ENCODE results near the gene C4A.
"Not testable (repeated sequence)": the region's sequence is repeated elsewhere in the genome, so short reads cannot be mapped to it uniquely, and the experiment has no call there.

The C4A gene

DNA sequence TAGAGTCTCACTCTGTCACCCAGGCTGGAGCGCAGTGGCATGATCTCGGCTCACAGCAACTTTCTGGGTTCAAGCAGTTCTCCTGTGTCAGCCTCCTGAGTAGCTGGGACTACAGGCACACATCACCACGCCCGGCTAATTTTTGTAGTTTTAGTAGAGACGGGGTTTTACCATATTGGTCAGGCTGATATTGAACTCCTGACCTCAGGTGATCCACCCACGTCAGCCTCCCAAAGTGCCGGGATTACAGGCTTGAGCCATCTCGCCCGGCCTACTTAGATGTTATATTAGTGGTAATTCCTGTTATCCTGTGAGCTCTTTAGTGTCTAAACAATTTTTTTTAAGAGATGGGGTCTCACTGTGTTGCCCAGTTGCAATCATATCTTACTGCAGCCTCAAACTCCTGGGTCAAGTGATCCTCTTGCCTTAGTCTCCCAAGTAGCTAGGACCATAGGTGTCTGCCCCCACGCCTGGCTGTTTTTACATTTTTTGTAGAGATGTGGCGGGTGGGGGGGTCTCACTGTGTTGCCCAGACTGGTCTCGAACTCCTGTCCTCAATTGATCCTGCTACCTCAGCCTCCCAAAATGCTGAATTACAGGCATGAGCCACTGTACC is 3.9 kb upstream of the C4A start:
- TF ChIP-seq GABPA (IDR thresholded peaks at IDR 0.05; ENCODE audit: low read depth) (no peak), POLR2AphosphoS5 (IDR thresholded peaks at IDR 0.05; ENCODE audit: low read depth) (no peak), SPI1 (IDR thresholded peaks at IDR 0.05; ENCODE audit: borderline replicate concordance, low read depth) (no peak)
- TF ChIP-seq, protein P1, sequence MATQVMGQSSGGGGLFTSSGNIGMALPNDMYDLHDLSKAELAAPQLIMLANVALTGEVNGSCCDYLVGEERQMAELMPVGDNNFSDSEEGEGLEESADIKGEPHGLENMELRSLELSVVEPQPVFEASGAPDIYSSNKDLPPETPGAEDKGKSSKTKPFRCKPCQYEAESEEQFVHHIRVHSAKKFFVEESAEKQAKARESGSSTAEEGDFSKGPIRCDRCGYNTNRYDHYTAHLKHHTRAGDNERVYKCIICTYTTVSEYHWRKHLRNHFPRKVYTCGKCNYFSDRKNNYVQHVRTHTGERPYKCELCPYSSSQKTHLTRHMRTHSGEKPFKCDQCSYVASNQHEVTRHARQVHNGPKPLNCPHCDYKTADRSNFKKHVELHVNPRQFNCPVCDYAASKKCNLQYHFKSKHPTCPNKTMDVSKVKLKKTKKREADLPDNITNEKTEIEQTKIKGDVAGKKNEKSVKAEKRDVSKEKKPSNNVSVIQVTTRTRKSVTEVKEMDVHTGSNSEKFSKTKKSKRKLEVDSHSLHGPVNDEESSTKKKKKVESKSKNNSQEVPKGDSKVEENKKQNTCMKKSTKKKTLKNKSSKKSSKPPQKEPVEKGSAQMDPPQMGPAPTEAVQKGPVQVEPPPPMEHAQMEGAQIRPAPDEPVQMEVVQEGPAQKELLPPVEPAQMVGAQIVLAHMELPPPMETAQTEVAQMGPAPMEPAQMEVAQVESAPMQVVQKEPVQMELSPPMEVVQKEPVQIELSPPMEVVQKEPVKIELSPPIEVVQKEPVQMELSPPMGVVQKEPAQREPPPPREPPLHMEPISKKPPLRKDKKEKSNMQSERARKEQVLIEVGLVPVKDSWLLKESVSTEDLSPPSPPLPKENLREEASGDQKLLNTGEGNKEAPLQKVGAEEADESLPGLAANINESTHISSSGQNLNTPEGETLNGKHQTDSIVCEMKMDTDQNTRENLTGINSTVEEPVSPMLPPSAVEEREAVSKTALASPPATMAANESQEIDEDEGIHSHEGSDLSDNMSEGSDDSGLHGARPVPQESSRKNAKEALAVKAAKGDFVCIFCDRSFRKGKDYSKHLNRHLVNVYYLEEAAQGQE (IDR thresholded peaks at IDR 0.05; ENCODE audit: insufficient replicate concordance, low read depth) = no peak
- TF ChIP-seq, protein P2, sequence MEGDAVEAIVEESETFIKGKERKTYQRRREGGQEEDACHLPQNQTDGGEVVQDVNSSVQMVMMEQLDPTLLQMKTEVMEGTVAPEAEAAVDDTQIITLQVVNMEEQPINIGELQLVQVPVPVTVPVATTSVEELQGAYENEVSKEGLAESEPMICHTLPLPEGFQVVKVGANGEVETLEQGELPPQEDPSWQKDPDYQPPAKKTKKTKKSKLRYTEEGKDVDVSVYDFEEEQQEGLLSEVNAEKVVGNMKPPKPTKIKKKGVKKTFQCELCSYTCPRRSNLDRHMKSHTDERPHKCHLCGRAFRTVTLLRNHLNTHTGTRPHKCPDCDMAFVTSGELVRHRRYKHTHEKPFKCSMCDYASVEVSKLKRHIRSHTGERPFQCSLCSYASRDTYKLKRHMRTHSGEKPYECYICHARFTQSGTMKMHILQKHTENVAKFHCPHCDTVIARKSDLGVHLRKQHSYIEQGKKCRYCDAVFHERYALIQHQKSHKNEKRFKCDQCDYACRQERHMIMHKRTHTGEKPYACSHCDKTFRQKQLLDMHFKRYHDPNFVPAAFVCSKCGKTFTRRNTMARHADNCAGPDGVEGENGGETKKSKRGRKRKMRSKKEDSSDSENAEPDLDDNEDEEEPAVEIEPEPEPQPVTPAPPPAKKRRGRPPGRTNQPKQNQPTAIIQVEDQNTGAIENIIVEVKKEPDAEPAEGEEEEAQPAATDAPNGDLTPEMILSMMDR (IDR thresholded peaks at IDR 0.05; ENCODE audit: insufficient read depth, low read length) = no peak
- no peaks in the 10 kb centered on the region for H3K27me3 ChIP-seq (ENCODE audit: insufficient read depth, poor library complexity, severe bottlenecking)
- DNase-seq (ENCODE audit: low read depth in 1 of 2, low spot score in 1 of 2) = no peak

DNA sequence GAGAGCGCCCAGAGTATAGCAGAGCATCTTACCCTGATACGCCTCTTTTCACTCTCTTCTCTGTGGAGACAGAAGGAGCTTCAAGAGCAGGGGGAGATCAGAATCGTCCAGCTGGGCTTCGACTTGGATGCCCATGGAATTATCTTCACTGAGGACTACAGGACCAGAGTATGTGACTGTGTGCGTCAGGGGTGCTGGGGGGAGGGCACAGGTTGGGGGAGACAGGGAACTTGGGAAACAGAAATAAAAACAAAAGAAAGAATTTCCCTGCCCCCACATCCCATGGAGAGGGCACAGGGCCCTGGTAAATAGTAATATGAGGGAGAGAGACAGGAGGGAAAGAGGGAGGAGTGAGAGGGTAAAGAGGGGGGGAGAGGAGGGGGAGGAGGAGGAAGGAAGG is 3.0 kb upstream of the C4A start:
- no peak overlapping the region for H3K4me3 ChIP-seq (replicated peaks; ENCODE audit: insufficient read depth, low read length)
- H3K27ac ChIP-seq (replicated peaks) = no peak overlapping the region
- DNase-seq (ENCODE audit: low read depth in 1 of 2, low spot score in 1 of 2) = no peak
- no peaks in the 10 kb centered on the region for H3K27me3 ChIP-seq (ENCODE audit: insufficient read depth, poor library complexity, severe bottlenecking)
- no peak for TF ChIP-seq GABPA (IDR thresholded peaks at IDR 0.05; ENCODE audit: low read depth)
- TF ChIP-seq, protein P2 (IDR thresholded peaks at IDR 0.05; ENCODE audit: insufficient read depth, low read length) = no peak
- TF ChIP-seq POLR2AphosphoS5 (IDR thresholded peaks at IDR 0.05; ENCODE audit: low read depth) = no peak
- TF ChIP-seq SPI1 (IDR thresholded peaks at IDR 0.05; ENCODE audit: borderline replicate concordance, low read depth) = no peak
- TF ChIP-seq, protein P1 (IDR thresholded peaks at IDR 0.05; ENCODE audit: insufficient replicate concordance, low read depth) = no peak

More for the DNA sequence above, 3.9 kb upstream of the C4A start:
- Histone ChIP-seq H3K4me3 (replicated peaks; ENCODE audit: insufficient read depth, low read length) (no peak overlapping the region), H3K27ac (replicated peaks) (no peak overlapping the region)

- TF ChIP-seq, protein P1 (IDR thresholded peaks at IDR 0.05; ENCODE audit: insufficient replicate concordance, low read depth) = no peak
- TF ChIP-seq POLR2AphosphoS5 (IDR thresholded peaks at IDR 0.05; ENCODE audit: low read depth) (no peak), SPI1 (IDR thresholded peaks at IDR 0.05; ENCODE audit: borderline replicate concordance, low read depth) (no peak), GABPA (IDR thresholded peaks at IDR 0.05; ENCODE audit: low read depth) (no peak)
- TF ChIP-seq, protein P2 (IDR thresholded peaks at IDR 0.05; ENCODE audit: insufficient read depth, low read length) = no peak
- Histone ChIP-seq H3K4me3 (replicated peaks; ENCODE audit: insufficient read depth, low read length) (no peak overlapping the region), H3K27me3 (ENCODE audit: insufficient read depth, poor library complexity, severe bottlenecking) (no peaks in the 10 kb centered on the region), H3K27ac (replicated peaks) (no peak overlapping the region)
- DNase-seq (ENCODE audit: low read depth in 1 of 2, low spot score in 1 of 2) = no peak
Measured at GRCh38 chr6:31979238-31979898, 2.5 kb upstream of the C4A start.

- not testable (repeated sequence) for H3K27me3 ChIP-seq (ENCODE audit: insufficient read depth, poor library complexity, severe bottlenecking); H3K27ac ChIP-seq (replicated peaks); H3K4me3 ChIP-seq (replicated peaks; ENCODE audit: insufficient read depth, low read length); DNase-seq (ENCODE audit: low read depth in 1 of 2, low spot score in 1 of 2)
Measured at GRCh38 chr6:31980195-31980876, 1.5 kb upstream of the C4A start.

- not testable (repeated sequence) for H3K27ac ChIP-seq (replicated peaks); H3K27me3 ChIP-seq (ENCODE audit: insufficient read depth, poor library complexity, severe bottlenecking); H3K4me3 ChIP-seq (replicated peaks; ENCODE audit: insufficient read depth, low read length); DNase-seq (ENCODE audit: low read depth in 1 of 2, low spot score in 1 of 2)
Measured at GRCh38 chr6:31980998-31981397, 859 bp upstream of the C4A start.
